CD4-positive, alpha-beta T cell treated with Interferon gamma for 1 hour (primary cell): ENCODE measurements around the gene EBP.
A peak's percentile ranks its signal among the peaks of the same experiment; 100 is the strongest.
"Not testable (repeated sequence)": the region's sequence is repeated elsewhere in the genome, so short reads cannot be mapped to it uniquely, and the experiment has no call there.

Experiments
- DNase-seq: peaks from one replicate; pipeline ENCODE4 v3.0.0-alpha.2; 2020

EBP gene

DNA sequence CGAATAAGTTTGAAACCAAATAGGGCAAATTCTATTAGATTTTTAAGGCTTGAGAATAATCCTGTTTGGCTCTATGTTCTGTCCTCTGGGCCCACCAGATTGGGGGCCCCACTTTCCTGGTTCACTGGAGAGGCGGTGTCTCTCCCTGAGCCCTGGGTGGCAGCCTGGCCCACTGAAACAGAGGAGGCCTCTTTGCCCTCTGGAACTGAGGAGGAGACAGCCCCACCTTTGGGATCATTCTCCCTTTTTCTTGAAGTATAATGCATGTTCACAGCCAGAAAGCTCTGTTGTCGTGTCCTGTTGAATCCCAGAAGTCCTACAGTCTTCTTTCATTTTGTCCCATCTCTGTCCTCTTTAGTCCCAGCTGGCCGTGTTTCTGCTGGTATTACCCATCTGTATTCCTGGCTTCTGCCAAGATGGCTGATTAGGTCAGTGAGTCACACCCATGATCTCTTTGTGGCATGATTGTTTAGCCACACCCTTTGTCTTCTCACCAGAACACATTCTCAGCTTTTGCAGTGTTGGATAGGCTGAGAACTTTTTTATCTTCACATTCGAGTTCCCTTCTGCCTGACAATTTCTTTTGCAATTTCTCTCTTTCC lies 9.9 kb downstream of the EBP start:
- DNase-seq, result no peak

DNA sequence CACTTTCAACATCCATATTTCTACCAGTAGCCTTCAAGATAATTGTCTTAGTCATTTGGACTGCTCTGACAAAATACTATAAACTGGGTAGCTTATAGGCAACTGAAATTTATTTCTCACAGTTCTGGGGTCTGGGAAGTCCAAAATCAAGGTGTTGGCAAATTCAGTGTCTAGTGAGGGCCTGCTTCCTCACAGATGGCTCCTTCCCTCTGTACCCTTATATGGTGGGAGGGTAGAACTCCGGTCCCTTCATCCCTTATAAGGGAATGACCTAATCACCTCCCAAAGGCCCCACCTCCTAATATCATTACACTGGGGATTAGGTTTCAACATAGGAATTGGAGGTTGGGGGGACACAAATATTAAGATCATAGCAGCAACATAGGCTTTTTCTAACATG lies 10.6 kb downstream of the EBP start:
- DNase-seq, result no peak

DNA sequence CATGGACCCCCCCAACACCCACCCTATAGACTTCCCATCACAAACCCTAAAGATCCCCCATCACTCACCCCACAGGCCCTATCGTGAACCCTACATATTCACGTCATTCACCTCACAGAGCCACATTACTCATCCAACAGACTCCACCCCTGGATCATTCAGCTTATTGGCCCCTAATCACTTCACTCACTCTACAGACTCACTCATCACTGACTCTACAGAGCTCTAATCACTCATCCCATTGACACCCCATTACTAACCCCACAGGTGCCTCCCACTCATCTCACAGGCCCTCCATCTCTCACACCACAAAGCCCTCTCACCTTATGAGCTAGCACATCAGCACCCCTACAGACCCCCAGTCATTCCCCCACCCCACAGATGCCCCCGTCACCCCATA lies 11.6 kb downstream of the EBP start:
- no peak for DNase-seq

DNA sequence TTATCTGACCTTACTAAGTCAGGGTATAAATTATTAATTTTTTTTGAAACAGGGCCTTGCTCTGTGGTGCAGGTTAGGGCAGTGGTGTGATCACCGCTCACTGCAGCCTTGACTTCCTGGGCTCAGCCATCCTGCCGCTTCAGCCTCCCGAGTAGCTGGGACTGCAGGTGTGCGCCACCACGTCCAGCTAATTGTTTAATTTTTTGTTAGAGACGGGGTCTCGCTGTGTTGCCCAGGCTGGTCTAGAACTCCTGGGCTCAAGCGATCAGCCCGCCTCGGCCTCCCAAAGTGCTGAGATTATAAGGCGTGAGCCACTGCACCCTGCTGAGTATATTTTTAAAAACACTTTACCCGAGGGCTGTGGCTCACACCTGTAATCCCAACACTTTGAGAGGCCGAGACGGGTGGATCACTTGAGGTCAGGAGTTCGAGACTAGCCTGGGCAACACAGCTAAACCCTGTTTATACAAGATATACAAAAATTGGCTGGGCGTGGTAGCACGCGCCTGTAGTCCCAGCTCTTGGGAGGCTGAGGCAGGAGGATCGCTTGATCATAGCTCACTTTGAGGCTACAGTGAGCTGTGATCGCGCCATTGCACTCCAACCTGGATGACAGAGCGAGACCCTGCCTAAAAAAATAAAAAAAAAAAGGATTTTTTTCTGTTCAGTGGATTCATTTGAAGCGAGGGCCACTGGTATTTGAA lies 17.2 kb downstream of the EBP start:
- DNase-seq, result no peak

DNA sequence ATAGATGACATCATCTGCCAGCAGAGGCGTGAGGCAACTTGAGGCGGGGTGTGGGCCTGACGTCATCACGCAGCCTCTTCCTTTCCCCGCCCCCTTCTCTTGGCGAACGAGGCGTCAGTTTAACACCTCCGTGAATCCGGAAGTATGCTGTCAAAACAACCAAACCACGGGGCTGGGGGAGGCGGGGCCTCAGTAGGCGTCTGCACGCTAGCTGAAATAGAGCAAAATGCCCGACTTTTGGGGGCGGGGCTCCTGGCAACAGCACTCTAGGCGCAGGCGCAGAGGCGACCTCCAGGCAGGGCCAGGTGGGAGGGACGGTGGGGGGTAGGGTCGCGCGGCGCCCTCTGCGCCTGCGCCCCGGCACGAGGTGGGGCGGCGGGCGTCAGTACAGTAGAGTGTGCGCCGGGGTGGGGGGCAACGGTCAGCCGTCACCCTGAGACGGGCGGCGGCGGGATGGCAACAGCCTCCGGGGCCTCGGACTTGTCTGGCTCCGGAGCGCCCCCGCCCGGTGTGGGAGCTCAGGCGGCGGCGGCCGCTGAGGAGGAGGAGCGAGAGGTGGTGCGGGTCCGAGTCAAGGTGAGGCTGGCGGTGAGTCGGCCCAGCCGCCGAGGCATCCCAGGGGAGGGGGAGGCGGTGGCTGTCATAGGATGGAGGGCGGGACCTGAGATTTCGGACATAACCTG lies 17.9 kb downstream of the EBP start, which contains the start of gene TBC1D25:
Gene TBC1D25, plus strand, starts transcription at position 370 of the 683 bp plus-strand sequence. Its CDS starts 84 bp downstream, at position 454.
- peak; percentile 99 for DNase-seq

DNA sequence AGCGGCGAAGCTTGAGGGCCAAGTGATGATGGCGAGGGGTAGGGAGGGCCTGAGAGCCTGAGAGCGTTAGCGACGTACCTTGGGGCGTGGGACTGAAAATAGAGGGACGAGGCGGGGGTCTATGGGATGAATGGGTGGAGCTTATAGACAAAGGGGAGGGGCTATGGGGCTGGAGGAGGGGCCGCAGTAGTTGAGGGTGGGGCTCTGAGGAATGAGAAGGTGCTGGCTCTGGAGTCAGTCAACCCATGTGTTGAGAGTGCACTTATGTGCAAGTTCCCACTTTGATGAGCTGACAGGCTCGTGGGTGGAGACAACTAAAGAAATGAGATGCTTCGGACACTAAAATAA lies 18.4 kb downstream of the EBP start:
- DNase-seq, result peak; percentile 67

DNA sequence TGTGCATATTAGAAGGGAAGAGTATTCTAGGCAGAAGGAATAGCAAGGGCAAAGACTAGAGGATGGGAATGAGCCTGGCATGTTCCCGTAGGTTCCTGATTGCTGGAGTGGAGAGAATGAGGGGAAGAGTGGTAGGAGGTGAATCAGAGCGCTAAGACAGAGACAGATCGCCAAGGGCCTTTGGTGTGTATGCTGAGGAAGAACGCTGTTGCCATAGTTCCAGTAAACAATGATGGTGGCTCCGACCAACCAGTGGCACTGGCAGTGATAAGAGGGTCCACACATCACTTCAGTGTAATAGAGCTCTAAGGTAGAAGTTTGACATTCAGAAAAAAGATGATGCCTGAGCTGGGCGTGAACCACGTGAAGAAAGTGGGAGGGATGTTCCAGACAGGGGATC lies 18.9 kb downstream of the EBP start:
- DNase-seq, result no peak

DNA sequence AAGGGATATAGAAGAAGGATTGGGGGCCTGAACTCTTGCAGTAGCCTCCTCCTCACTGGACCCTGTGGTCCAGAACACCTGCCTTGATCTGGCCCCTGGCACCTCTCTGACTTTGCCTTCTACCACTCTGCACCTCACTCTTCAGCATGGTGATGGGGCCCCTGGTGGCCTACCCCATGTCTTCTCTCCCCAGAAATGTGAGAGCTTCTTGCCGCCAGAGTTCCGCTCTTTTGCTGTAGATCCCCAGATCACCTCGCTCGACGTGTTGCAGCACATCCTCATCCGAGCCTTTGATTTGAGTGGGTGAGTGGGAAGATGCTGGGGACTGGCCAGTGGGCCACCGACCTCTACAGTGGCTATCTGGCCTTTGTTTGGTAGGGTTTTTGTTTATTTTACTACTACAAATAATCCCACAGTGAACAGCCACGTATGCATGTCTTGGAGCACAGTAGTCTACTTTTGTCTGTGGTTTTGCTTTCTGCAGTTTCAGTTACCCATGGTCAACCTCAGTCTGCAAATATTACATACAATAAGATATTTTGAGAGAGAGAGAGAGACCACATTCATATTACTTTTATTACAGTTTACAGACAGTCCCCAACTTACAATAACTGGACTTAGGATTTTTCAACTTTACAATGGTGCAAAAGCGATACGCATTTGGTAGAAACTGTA lies 19.7 kb downstream of the EBP start:
- DNase-seq, result no peak

DNA sequence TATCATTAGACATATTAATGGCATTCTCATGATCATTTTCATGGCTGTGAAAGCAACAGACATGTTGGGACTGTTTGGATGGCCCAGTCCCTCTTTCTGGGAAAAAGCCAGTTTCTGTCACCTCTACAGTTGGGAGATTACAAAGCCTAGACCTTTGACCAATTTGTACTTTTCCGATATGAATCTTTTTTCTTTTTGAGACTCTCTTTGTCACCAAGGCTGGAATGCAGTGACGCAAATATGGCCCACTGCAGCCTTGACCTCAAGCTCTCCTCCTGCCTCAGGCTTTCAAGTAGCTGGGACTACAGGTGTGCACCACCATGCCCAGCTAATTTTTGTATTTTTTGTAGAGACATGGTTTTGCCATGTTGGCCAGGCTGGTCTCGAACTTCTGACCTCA lies 27.3 kb downstream of the EBP start:
- DNase-seq, result no peak

DNA sequence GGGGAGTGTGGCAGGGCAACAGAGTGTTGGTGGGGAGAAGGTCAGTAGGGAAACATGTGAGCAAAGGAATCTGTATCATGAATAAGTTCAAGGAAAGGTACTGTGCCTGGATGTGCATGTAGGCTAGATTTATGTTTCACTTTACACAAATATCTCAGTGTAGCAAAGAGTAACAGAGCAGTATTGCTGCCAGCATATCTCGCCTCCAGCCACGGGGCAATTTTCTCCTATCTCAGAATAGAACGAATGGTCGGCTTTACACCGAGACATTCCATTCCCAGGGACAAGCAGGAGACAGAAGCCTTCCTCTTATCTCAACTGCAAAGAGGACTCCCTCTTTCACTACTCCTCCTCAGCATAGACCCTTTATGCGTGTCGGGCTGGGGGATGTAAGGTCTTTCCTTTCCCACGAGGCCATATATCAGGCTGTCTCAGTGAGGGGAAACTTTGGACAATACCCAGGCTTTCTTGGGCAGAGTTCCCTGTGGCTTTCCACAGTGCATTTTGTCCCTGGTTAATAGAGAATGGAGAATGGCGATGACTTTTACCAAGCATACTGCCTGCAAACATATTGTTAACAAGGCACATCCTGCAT lies 34.2 kb downstream of the EBP start:
- DNase-seq, result not testable (repeated sequence)

DNA sequence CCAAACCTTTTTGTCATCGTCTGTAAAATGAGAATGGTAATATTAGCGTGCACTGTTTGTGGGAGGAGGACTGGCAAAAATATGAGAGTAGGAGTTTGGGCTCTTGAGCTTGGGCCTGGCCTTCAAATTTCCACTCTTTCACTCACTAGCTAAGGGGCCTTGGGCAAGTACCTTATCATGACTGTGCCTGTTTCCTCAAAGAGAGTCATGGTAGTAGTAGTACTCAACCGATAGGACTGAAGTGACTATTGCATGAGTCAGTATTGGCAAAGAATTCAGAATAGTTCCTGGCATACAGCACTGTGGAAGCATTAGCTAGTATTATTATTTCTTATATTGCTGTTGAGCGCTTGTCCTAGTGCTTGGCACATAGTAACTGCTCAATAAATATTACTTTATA lies 36.7 kb downstream of the EBP start:
- no peak for DNase-seq

DNA sequence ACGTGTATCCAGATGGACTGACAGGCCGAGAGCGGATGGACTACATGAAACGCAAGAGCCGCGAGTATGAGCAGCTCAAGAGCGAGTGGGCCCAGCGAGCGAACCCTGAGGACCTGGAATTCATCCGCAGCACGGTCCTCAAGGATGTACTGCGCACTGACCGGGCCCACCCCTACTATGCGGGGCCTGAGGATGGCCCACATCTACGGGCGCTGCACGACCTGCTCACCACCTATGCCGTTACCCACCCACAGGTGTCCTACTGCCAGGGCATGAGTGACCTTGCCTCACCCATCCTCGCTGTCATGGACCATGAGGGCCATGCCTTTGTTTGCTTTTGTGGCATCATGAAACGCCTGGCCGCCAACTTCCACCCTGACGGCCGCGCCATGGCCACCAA lies 38.0 kb downstream of the EBP start:
- no peak for DNase-seq

DNA sequence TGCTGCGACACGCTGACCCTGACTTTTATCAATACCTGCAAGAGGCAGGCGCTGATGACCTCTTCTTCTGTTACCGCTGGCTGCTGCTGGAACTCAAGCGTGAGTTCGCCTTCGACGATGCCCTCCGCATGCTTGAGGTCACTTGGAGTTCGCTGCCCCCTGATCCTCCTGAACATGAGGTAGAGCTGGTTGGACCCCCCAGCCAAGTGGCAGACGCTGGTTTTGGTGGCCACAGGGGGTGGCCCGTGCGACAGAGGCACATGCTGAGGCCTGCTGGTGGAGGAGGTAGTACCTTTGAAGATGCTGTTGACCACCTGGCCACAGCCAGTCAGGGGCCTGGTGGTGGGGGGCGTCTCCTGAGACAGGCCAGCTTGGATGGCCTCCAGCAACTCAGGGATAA lies 38.4 kb downstream of the EBP start:
- no peak for DNase-seq

DNA sequence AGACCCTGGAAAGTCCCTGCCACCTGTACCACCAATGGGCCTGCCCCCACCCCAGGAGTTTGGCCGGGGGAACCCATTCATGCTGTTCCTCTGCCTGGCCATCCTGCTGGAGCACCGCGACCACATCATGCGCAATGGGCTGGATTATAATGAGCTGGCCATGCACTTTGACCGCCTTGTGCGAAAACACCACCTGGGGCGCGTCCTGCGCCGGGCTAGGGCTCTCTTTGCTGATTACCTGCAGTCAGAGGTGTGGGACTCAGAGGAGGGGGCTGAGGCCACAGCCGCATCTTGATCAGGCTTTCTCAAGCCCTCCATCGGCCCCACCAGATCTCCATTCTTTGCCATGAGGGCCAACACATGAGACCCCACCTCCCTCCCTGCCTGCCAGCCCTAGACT lies 39.1 kb downstream of the EBP start:
- no peak for DNase-seq

DNA sequence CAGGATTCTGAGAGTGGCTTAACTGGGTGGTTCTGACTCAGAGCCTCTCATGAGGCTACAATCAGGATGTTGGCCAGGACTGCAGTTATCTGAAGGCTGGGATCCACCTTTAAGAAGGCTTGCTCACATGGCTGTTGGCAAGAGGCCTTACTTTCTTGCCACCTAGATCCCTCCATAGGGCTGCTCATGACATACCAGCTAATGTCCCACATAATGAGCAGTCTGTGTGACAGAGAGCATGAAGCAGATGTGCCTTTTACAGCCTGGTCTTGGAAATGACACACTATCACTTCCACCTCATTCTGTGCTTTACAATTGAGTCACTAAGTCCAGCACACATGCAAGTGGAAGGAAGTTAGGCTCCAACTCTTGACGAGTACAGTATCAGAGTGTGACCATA lies 48.4 kb downstream of the EBP start:
- no peak for DNase-seq

DNA sequence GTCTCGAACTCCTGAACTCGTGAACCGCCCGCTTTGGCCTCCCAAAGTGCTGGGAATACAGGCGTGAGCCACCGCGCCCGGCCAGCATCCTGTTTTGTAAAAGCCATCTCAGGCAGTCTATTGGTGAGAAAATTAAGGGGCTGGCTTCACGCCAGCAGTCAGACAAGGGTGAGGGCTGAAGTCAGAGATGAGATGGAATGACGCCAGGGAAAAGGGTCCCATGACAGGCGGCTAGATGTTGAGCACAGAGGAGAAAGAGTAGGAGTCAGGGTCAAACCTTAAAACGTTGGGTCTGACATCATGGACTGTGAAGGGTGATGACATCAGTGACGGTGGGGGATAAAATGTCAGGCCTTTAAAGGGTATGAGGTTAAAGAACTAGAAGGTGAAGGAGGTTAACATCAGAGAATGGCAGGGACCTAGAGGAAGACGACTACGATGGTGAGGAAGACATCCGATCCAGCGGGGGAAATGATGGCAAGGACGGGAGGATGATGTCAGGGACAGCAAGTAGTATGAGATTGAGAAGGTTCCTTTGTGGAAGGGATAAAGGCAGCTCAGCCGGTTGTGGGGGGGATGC lies 52.2 kb downstream of the EBP start:
- DNase-seq, result peak; percentile 62

DNA sequence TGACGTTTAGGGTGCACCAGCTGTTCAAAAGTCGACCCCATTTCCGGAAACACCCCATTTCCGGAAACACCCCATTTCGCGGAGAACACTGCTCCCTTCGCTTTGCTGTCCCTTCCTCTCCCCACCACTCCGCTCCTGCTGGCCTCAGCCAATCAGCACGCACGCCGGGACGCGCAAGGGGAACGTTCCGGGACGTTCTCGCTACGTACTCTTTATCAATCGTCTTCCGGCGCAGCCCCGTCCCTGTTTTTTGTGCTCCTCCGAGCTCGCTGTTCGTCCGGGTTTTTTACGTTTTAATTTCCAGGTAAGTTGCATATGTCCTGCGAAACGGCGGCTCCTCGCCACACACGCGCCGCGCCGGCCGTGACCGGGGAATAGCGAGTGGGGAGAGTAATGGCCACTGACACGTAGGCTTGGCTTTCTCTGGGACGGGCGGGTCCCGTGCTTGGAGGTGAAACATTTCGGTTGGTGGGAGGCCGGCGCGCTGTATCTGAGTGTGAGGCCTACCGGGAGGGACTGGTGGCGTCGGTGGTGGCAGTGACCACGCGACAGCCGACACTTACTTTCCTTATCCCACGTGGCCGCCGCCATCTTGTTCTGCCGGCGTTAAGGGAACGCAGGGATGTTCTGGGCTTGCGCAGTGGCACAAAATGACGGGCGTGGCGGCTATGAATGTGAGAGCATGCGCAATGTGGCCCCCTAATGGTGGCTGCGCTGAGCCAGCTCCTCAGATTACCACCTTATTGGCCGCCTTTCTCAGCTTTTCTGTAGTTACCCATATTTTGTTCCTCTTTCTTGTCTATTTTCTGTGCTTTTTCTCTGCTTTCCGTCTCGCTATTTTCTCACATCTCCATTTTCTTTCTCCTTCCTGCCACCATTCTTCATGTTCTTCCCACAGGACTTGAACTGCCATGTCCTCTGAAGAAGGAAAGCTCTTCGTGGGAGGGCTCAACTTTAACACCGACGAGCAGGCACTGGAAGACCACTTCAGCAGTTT lies 53.0 kb downstream of the EBP start, which contains the start of gene RBM3:
Gene RBM3, plus strand, starts transcription at position 215 of the 997 bp plus-strand sequence. Its CDS starts 697 bp downstream, at position 912.
- DNase-seq, result peak; percentile 96

DNA sequence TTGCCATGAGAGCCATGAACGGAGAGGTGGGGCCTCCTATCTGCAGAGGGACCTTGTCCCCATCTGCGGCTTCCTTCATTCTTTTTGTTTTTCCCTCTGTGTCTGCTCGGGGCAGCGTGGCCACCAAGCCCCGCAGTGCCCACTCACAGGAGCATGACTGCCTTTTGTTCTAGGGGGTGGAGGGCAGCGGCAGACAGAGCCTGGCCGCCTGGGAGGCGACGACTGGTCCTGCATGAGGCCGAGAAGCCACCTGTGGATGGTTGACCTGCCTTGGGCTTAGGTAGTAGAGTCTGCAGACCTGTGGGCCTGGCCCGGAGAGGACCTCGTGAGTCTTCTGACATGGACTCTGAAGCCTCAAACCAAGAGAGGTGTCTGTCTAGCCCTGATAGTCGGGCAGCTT lies 54.0 kb downstream of the EBP start:
- no peak for DNase-seq

DNA sequence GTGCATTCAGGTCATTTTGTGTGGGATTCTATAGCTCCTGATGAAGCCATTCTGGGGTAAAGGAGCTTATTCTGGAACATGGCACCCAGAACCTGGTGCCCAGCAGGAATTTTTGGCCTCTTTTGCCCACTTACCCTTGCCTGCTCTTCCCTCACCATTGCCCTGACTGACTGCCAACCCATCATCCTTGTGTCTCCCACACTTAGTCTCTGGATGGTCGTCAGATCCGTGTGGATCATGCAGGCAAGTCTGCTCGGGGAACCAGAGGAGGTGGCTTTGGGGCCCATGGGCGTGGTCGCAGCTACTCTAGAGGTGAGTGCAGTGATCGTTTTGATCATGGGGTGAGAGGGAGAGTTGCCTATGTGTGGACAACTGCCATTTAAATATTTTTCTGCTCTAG lies 54.5 kb downstream of the EBP start:
- no peak for DNase-seq
